IMR-90 (cell line): Measurements from ENCODE around the gene ST8SIA6. TPM values are rescaled to one million over a fixed set of nuclear protein-coding genes. Genes with fewer than 3 reads are reported as not detected.

ENCODE experiments used
- ATAC-seq: fragments of 200-7000 bp; cut with Tn5 transposase; 2 replicates; pipeline ENCODE4 v1.9.1; 2020; ENCODE audit warnings: low read depth, mild to moderate bottlenecking, moderate library complexity
- BruUV-seq: library from RNA; stranded (reverse); fragments of 400-500 nt; replicated peaks from 2 replicates; lab custom pipeline; 2021; lab: Mats Ljungman, UMichigan
- CTCF ChIA-PET: fragments of 300-600 bp; formaldehyde crosslinking; extraction: SDS; loops from one replicate; lab custom pipeline; 2021; ENCODE audit warnings: antibody characterized with exemption; lab: Yijun Ruan, JAX
- POLR2A ChIA-PET: fragments of 300-600 bp; sonication (Branson Sonifier 250); formaldehyde crosslinking; loops from one replicate; lab custom pipeline; 2022; ENCODE audit warnings: antibody characterized with exemption; ENCODE audit not compliant: unreplicated experiment; lab: Charles Lee
- DNase-seq: peaks from one replicate; pipeline ENCODE4 v3.0.0; 2013
- H2AFZ ChIP-seq: replicated peaks from 2 replicates; pipeline ENCODE3; 2013; ENCODE audit warnings: low read length, mild to moderate bottlenecking; ENCODE audit not compliant: poor library complexity
- H2AK5ac ChIP-seq: 2 replicates; pipeline ENCODE4 v1.6.1; 2013; ENCODE audit warnings: low read depth, low read length, inconsistent platforms
- H2AK9ac ChIP-seq: replicated peaks from 2 replicates; pipeline ENCODE3; 2013; ENCODE audit warnings: mild to moderate bottlenecking, low read depth, low read length, moderate library complexity; ENCODE audit not compliant: poor library complexity
- H2BK120ac ChIP-seq: 2 replicates; pipeline ENCODE4 v1.6.1; 2013; ENCODE audit warnings: low read depth, low read length, inconsistent platforms
- H2BK15ac ChIP-seq: 3 replicates; pipeline ENCODE4 v1.6.1; 2013; ENCODE audit warnings: low read depth, low read length, inconsistent platforms
- H2BK20ac ChIP-seq: 2 replicates; pipeline ENCODE4 v1.6.1; 2013; ENCODE audit warnings: low read depth, mild to moderate bottlenecking, inconsistent platforms, low read length, moderate library complexity
- H2BK5ac ChIP-seq: 2 replicates; pipeline ENCODE4 v1.6.1; 2013; ENCODE audit warnings: mild to moderate bottlenecking, low read depth, low read length, inconsistent platforms; ENCODE audit not compliant: poor library complexity, severe bottlenecking
- H3K14ac ChIP-seq: replicated peaks from 2 replicates; pipeline ENCODE4 v1.6.1; 2013; ENCODE audit warnings: low read depth, low read length, inconsistent platforms
- H3K18ac ChIP-seq: 2 replicates; pipeline ENCODE4 v1.6.1; 2013; ENCODE audit warnings: low read depth, low read length, control low read depth
- H3K23ac ChIP-seq: 2 replicates; pipeline ENCODE4 v1.6.1; 2013; ENCODE audit warnings: low read depth, low read length, inconsistent platforms
- H3K27ac ChIP-seq: 2 replicates; pipeline ENCODE4 v1.5.1; 2013; ENCODE audit warnings: mild to moderate bottlenecking, control low read depth, low read length; ENCODE audit not compliant: insufficient read depth
- H3K27me3 ChIP-seq: 2 replicates; pipeline ENCODE4 v1.6.1; 2013; ENCODE audit warnings: low read length; ENCODE audit not compliant: control insufficient read depth, insufficient read depth
- H3K36me3 ChIP-seq: 2 replicates; pipeline ENCODE4 v1.6.1; 2013; ENCODE audit warnings: low read length, mixed read lengths; ENCODE audit not compliant: control insufficient read depth, insufficient read depth
- H3K4ac ChIP-seq: 2 replicates; pipeline ENCODE4 v1.6.1; 2013; ENCODE audit warnings: low read depth, low read length, inconsistent platforms
- H3K4me1 ChIP-seq: 2 replicates; pipeline ENCODE4 v1.6.1; 2013; ENCODE audit warnings: low read length, mixed read lengths; ENCODE audit not compliant: control insufficient read depth, insufficient read depth
- H3K4me2 ChIP-seq: 2 replicates; pipeline ENCODE4 v1.6.1; 2013; ENCODE audit warnings: low read depth, mild to moderate bottlenecking, control low read depth, low read length, moderate library complexity
- H3K4me3 ChIP-seq: 2 replicates; pipeline ENCODE4 v1.5.1; 2013; ENCODE audit warnings: low read depth, mild to moderate bottlenecking, control low read depth, low read length, moderate library complexity; ENCODE audit not compliant: insufficient read depth
- H3K56ac ChIP-seq: 2 replicates; pipeline ENCODE4 v1.6.1; 2013; ENCODE audit warnings: low read length, inconsistent platforms; ENCODE audit not compliant: insufficient read depth; ENCODE audit errors: extremely low read depth
- H3K79me1 ChIP-seq, 2 experiments: 2 replicates each; pipeline ENCODE4 v1.6.1; 2013; ENCODE audit warnings: low read length in 2 of 2, inconsistent platforms in 1 of 2, low read depth in 1 of 2
- H3K9ac ChIP-seq: 2 replicates; pipeline ENCODE4 v1.6.1; 2013; ENCODE audit warnings: low read depth, low read length, control low read depth
- H3K9me1 ChIP-seq: 2 replicates; pipeline ENCODE4 v1.6.1; 2013; ENCODE audit warnings: low read length, inconsistent platforms; ENCODE audit not compliant: insufficient read depth
- H3K9me3 ChIP-seq: 2 replicates; pipeline ENCODE4 v1.6.1; 2013; ENCODE audit warnings: low read length; ENCODE audit not compliant: control insufficient read depth, insufficient read depth
- H4K20me1 ChIP-seq: 2 replicates; pipeline ENCODE4 v1.6.1; 2013; ENCODE audit warnings: low read length, inconsistent platforms; ENCODE audit not compliant: insufficient read depth
- H4K5ac ChIP-seq: 2 replicates; pipeline ENCODE4 v1.6.1; 2013; ENCODE audit warnings: mild to moderate bottlenecking, low read depth, low read length, control low read depth
- H4K8ac ChIP-seq, 2 experiments: 2 replicates each; pipeline ENCODE4 v1.6.1; 2013; ENCODE audit warnings: low read depth in 2 of 2, low read length in 2 of 2, control low read depth in 1 of 2, inconsistent platforms in 1 of 2
- H4K91ac ChIP-seq: 2 replicates; pipeline ENCODE4 v1.6.1; 2013; ENCODE audit warnings: low read depth, low read length, inconsistent platforms; ENCODE audit not compliant: insufficient read depth
- BHLHE40 ChIP-seq: fragments of 150-350 bp; IDR thresholded peaks from 2 replicates; pipeline ENCODE4 v1.6.1; 2016; ENCODE audit warnings: mild to moderate bottlenecking, low read depth, low read length
- CEBPB ChIP-seq: IDR thresholded peaks from 2 replicates; pipeline ENCODE4 v1.6.1; 2012; ENCODE audit warnings: low read depth, low read length, improper control_type of control experiment
- CHD1 ChIP-seq: IDR thresholded peaks from 2 replicates; pipeline ENCODE4 v1.6.1; 2012; ENCODE audit warnings: low read depth, low read length, improper control_type of control experiment
- CTCF ChIP-seq: conservative IDR thresholded peaks from 2 replicates; pipeline ENCODE4 v1.5.1; 2012; ENCODE audit warnings: mild to moderate bottlenecking, low read depth, low read length, improper control_type of control experiment
- ELK1 ChIP-seq: fragments of 150-350 bp; IDR thresholded peaks from 2 replicates; pipeline ENCODE4 v1.6.1; 2016; ENCODE audit warnings: low read depth, mild to moderate bottlenecking, low read length, moderate library complexity, borderline replicate concordance
- FOS ChIP-seq: fragments of 150-350 bp; IDR thresholded peaks from 2 replicates; pipeline ENCODE4 v1.6.1; 2016; ENCODE audit warnings: low read depth, low read length
- MAFK ChIP-seq: IDR thresholded peaks from 2 replicates; pipeline ENCODE4 v1.6.1; 2012; ENCODE audit warnings: low read depth, low read length, improper control_type of control experiment
- MAZ ChIP-seq: IDR thresholded peaks from 2 replicates; pipeline ENCODE4 v1.6.1; 2012; ENCODE audit warnings: low read depth, mild to moderate bottlenecking, low read length, improper control_type of control experiment, moderate library complexity, borderline replicate concordance
- MXI1 ChIP-seq: IDR thresholded peaks from 2 replicates; pipeline ENCODE4 v1.6.1; 2012; ENCODE audit warnings: low read depth, mild to moderate bottlenecking, low read length, moderate library complexity, borderline replicate concordance
- NFE2L2 ChIP-seq: fragments of 150-350 bp; IDR thresholded peaks from 2 replicates; pipeline ENCODE4 v1.6.1; 2016; ENCODE audit warnings: low read depth, mild to moderate bottlenecking, low read length
- POLR2A ChIP-seq: IDR thresholded peaks from 2 replicates; pipeline ENCODE4 v1.6.1; 2012; ENCODE audit warnings: mild to moderate bottlenecking, low read depth, low read length
- RAD21 ChIP-seq: IDR thresholded peaks from 2 replicates; pipeline ENCODE4 v1.6.1; 2012; ENCODE audit warnings: low read length, improper control_type of control experiment
- RCOR1 ChIP-seq: IDR thresholded peaks from 2 replicates; pipeline ENCODE4 v1.6.1; 2012; ENCODE audit warnings: mild to moderate bottlenecking, low read length, improper control_type of control experiment; ENCODE audit not compliant: insufficient replicate concordance
- RFX5 ChIP-seq: IDR thresholded peaks from 2 replicates; pipeline ENCODE4 v1.8.0; 2012; ENCODE audit warnings: low read depth, mild to moderate bottlenecking, low read length, moderate library complexity
- SMC3 ChIP-seq: fragments of 150-350 bp; IDR thresholded peaks from 2 replicates; pipeline ENCODE4 v1.6.1; 2016; ENCODE audit warnings: low read depth, mild to moderate bottlenecking, antibody characterized with exemption, low read length, moderate library complexity
- USF2 ChIP-seq: fragments of 150-350 bp; IDR thresholded peaks from 2 replicates; pipeline ENCODE4 v1.6.1; 2017; ENCODE audit warnings: mild to moderate bottlenecking, antibody characterized with exemption, low read length, low read depth
- WGBS, 2 experiments: methylation state at CpG; one replicate each; pipeline versions ENCODE4 v1.1.5 to v1.1.7; 2013; ENCODE audit warnings: missing lambda C conversion rate in 2 of 2; ENCODE audit not compliant: insufficient read length in 1 of 2; ENCODE audit errors: extremely low coverage in 2 of 2; 5-methylcytosine and 5-hydroxymethylcytosine counted together
- dilution Hi-C: fragments of 300-500 bp; cut with HindIII; formaldehyde crosslinking; loops from one replicate; pipeline ENCODE4 v1.14.3; 2018; ENCODE audit warnings: low sequenced_read_pairs; ENCODE audit not compliant: unreplicated experiment
- in situ Hi-C: fragments of 300-500 bp; cut with MboI; formaldehyde crosslinking; loops from 3 replicates; pipeline ENCODE4 v1.14.3; 2019; ENCODE audit warnings: low sequenced_read_pairs, inconsistent platforms, mixed read lengths
- intact Hi-C: fragments of 100-400 bp; cut with micrococcal nuclease; formaldehyde crosslinking; loops from 2 replicates; pipeline ENCODE4 v1.10.0; 2022
- polyA plus RNA-seq, 3 experiments: library from polyadenylated mRNA; depleted of rRNA; stranded (reverse); fragments of >200 nt; gene quantifications; 2 replicates each; pipeline ENCODE4 v1.2.3, GENCODE V29; 2012; ENCODE audit warnings: low replicate concordance in 1 of 3
- total RNA-seq: library from RNA; depleted of rRNA; stranded (reverse); fragments of >200 nt; gene quantifications from 2 replicates; pipeline ENCODE4 v1.2.3, GENCODE V29; 2012

The ST8SIA6 gene
- total and polyA plus RNA-seq, 2 of the 4 experiments (the other 2 are of a cell fraction): 0.10 to 0.18 TPM

GRCh38 chr10:17386616-17387075 lies 67.7 kb downstream of the ST8SIA6 start:
- H3K9me3 ChIP-seq: no peaks in the 10 kb centered on the region
- TF ChIP-seq ELK1 (no peak), RFX5 (no peak), CTCF (no peak), SMC3 (no peak), NFE2L2 (no peak), MAFK (no peak), RAD21 (no peak), USF2 (no peak), RCOR1 (no peak), FOS (no peak), MXI1 (no peak), MAZ (no peak), POLR2A (no peak), CEBPB (no peak), BHLHE40 (no peak), CHD1 (no peak)
- CTCF ChIA-PET: interaction anchor here (0.7 kb wide), 1 partner anchor 21 kb away, joined by 5 read pairs; no protein-coding TSS in a partner anchor
- no peak overlapping the region for H3K14ac ChIP-seq
- no peaks in the 10 kb centered on the region for H3K36me3 ChIP-seq
- H2AK5ac ChIP-seq: no peak overlapping the region
- H3K4me1 ChIP-seq: no peaks in the 10 kb centered on the region
- no peak overlapping the region for H3K23ac ChIP-seq
- H3K27ac ChIP-seq: no peak overlapping the region
- H3K9me1 ChIP-seq: no peaks in the 10 kb centered on the region
- H3K4ac ChIP-seq: no peak overlapping the region
- no peak overlapping the region for H3K9ac ChIP-seq
- H4K5ac ChIP-seq: no peak overlapping the region
- H2AK9ac ChIP-seq: no peak overlapping the region
- no peak overlapping the region for H2BK120ac ChIP-seq
- no peaks in the 10 kb centered on the region for H3K79me1 ChIP-seq
- no peak overlapping the region for H3K56ac ChIP-seq
- intact Hi-C loops: no loop called here
- WGBS, 2 experiments: 87% methylated on average over 3 of the region's 15 CpGs; no CpG with 5 or more reads in 1 of the 2 experiments
- H3K4me2 ChIP-seq: no peak overlapping the region
- in situ Hi-C loops: no loop called here
- no peak for DNase-seq
- POLR2A ChIA-PET: no interaction called here
- H4K20me1 ChIP-seq: no peaks in the 10 kb centered on the region
- no peak overlapping the region for H2BK15ac ChIP-seq
- BruUV-seq: no TSS peak
- H2BK20ac ChIP-seq: no peak overlapping the region
- peaks cover 5% of the 10 kb centered on the region; the same call in 1 of the 2 replicates for H3K27me3 ChIP-seq
- no peak for ATAC-seq
- H4K8ac ChIP-seq: no peak overlapping the region
- no peak overlapping the region for H4K91ac ChIP-seq
- no peak overlapping the region for H3K4me3 ChIP-seq
- no peak overlapping the region for H2BK5ac ChIP-seq
- no peak overlapping the region for H3K18ac ChIP-seq
- dilution Hi-C loops: no loop called here
- H2AFZ ChIP-seq: no peak overlapping the region
